Measurements from ENCODE around the gene RAB3GAP1.

Gene RAB3GAP1

DNA sequence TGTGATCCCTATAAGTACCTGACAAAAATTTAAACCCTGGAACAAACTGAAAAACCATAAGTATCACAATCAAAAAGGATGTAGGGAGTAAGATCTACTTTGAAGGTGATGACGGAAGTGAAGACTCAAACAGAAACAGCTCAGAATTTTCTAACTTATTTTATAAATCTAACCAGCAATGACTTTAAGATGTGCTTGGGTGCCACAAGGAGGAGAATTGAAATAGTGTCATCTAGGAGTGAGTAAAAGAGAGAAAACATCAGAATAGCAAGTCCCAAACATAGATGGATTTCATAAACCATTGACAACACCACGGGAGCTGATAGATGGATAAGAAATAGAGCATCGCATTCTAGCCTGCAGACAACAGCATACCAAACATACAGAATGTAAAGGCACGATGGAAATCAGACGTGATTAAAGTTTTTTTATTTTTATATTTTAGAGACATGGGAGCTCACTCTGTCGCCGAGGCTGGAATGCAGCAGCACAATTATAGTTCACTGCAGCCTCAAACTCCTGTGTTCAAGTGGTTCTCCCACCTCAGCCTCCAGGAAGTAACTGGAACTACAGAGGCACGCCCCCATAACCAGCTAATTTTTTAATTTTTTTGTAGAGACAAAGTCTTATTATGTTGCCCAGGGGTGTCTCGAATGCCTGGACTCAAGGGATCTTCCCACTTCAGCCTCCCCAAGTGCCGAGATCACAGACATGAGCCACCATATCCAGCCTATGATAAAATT lies 41.7 kb upstream of the RAB3GAP1 start:
- TF ChIP-seq TCF4 (CRISPR knock-in tag; IDR thresholded peaks at IDR 0.05; ENCODE audit: borderline replicate concordance) (no peak), ZC3H10 (CRISPR knock-in tag; IDR thresholded peaks at IDR 0.05) (no peak), ZNF70 (CRISPR knock-in tag; IDR thresholded peaks at IDR 0.05) (no peak), ISL1 (CRISPR knock-in tag; IDR thresholded peaks at IDR 0.05) (no peak), ARNTL (CRISPR knock-in tag; IDR thresholded peaks at IDR 0.05; ENCODE audit: borderline replicate concordance, low read depth) (no peak), CREB5 (CRISPR knock-in tag; IDR thresholded peaks at IDR 0.05; ENCODE audit: low read depth) (no peak), CSRNP3 (CRISPR knock-in tag; IDR thresholded peaks at IDR 0.05) (no peak), TOX (CRISPR knock-in tag; IDR thresholded peaks at IDR 0.05; ENCODE audit: borderline replicate concordance) (no peak), ZNF8 (CRISPR knock-in tag; IDR thresholded peaks at IDR 0.05) (no peak), GLIS3 (CRISPR knock-in tag; IDR thresholded peaks at IDR 0.05) (no peak), ZFP30 (CRISPR knock-in tag; IDR thresholded peaks at IDR 0.05) (no peak), RARB (CRISPR knock-in tag; IDR thresholded peaks at IDR 0.05) (no peak), ZFP3 (CRISPR knock-in tag; IDR thresholded peaks at IDR 0.05) (no peak), BACH2 (CRISPR knock-in tag; IDR thresholded peaks at IDR 0.05; ENCODE audit: borderline replicate concordance) (no peak)
- TF ChIP-seq, protein P1, sequence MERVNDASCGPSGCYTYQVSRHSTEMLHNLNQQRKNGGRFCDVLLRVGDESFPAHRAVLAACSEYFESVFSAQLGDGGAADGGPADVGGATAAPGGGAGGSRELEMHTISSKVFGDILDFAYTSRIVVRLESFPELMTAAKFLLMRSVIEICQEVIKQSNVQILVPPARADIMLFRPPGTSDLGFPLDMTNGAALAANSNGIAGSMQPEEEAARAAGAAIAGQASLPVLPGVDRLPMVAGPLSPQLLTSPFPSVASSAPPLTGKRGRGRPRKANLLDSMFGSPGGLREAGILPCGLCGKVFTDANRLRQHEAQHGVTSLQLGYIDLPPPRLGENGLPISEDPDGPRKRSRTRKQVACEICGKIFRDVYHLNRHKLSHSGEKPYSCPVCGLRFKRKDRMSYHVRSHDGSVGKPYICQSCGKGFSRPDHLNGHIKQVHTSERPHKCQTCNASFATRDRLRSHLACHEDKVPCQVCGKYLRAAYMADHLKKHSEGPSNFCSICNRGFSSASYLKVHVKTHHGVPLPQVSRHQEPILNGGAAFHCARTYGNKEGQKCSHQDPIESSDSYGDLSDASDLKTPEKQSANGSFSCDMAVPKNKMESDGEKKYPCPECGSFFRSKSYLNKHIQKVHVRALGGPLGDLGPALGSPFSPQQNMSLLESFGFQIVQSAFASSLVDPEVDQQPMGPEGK (CRISPR knock-in tag; IDR thresholded peaks at IDR 0.05; ENCODE audit: borderline replicate concordance): no peak
- ATAC-seq: no peak

DNA sequence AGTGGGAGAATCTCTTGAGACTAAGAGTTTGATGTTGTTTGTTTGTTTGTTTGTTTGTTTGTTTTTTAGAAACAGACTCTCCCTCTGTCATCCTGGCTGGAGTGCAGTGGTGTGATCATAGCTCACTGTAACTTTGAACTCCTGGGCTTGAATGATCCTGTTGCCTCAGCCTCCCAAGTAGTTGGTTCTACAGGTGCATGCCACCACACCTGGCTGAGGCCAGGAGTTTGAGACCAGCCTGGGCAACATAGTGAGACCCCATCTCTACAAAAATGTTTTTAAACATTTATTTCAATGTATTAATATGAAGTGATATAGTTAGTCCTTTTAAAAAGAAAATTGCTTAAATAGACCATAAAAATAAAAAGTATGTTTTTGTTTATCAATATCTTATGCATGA lies 40.5 kb upstream of the RAB3GAP1 start:
- no peak for TF ChIP-seq TOX (CRISPR knock-in tag; IDR thresholded peaks at IDR 0.05; ENCODE audit: borderline replicate concordance)
- TF ChIP-seq, protein P1 (CRISPR knock-in tag; IDR thresholded peaks at IDR 0.05; ENCODE audit: borderline replicate concordance): no peak
- no peak for TF ChIP-seq ZC3H10 (CRISPR knock-in tag; IDR thresholded peaks at IDR 0.05)
- no peak for TF ChIP-seq CSRNP3 (CRISPR knock-in tag; IDR thresholded peaks at IDR 0.05)
- no peak for TF ChIP-seq CREB5 (CRISPR knock-in tag; IDR thresholded peaks at IDR 0.05; ENCODE audit: low read depth)
- no peak for TF ChIP-seq ISL1 (CRISPR knock-in tag; IDR thresholded peaks at IDR 0.05)
- no peak for TF ChIP-seq ZNF565 (CRISPR knock-in tag; conservative IDR thresholded peaks at IDR 0.05; ENCODE audit: low read depth)
- TF ChIP-seq BACH2 (CRISPR knock-in tag; IDR thresholded peaks at IDR 0.05; ENCODE audit: borderline replicate concordance): no peak
- no peak for TF ChIP-seq ESRRG (CRISPR knock-in tag; IDR thresholded peaks at IDR 0.05)
- TF ChIP-seq ZNF8 (CRISPR knock-in tag; IDR thresholded peaks at IDR 0.05): no peak
- ATAC-seq: no peak

DNA sequence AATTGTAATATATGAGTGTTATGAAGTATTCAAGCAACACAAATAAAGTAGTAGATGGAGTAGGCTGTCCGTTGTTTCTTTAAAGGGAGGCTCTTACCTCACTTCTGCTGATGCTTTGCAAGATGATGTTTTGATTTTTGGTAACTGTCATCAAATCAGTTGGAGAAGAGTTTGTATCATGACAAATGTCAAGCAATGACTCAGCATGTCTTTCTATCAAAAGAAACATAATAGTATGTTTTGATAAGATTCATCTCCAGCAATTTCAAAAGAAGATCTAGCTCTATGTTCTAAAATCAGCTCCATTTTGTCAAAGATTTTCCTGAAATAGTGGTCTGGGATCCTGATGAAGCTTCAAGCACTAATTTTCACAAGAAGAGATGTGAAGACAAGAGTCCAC lies 30.5 kb upstream of the RAB3GAP1 start:
- ATAC-seq: no peak
- TF ChIP-seq CSRNP3 (CRISPR knock-in tag; IDR thresholded peaks at IDR 0.05) (no peak), ZFP3 (CRISPR knock-in tag; IDR thresholded peaks at IDR 0.05) (no peak), TOX (CRISPR knock-in tag; IDR thresholded peaks at IDR 0.05; ENCODE audit: borderline replicate concordance) (no peak), ZNF70 (CRISPR knock-in tag; IDR thresholded peaks at IDR 0.05) (no peak), ESRRG (CRISPR knock-in tag; IDR thresholded peaks at IDR 0.05) (no peak), PPARA (CRISPR knock-in tag; IDR thresholded peaks at IDR 0.05; ENCODE audit: borderline replicate concordance) (no peak), OSR1 (CRISPR knock-in tag; IDR thresholded peaks at IDR 0.05) (no peak), TCF4 (CRISPR knock-in tag; IDR thresholded peaks at IDR 0.05; ENCODE audit: borderline replicate concordance) (no peak), ARNTL (CRISPR knock-in tag; IDR thresholded peaks at IDR 0.05; ENCODE audit: borderline replicate concordance, low read depth) (no peak), POU6F1 (CRISPR knock-in tag; IDR thresholded peaks at IDR 0.05; ENCODE audit: borderline replicate concordance, low read depth) (no peak)
- TF ChIP-seq, protein P1 (CRISPR knock-in tag; IDR thresholded peaks at IDR 0.05; ENCODE audit: borderline replicate concordance): no peak
